ENCODE results near the gene MEGF6.

DNA sequence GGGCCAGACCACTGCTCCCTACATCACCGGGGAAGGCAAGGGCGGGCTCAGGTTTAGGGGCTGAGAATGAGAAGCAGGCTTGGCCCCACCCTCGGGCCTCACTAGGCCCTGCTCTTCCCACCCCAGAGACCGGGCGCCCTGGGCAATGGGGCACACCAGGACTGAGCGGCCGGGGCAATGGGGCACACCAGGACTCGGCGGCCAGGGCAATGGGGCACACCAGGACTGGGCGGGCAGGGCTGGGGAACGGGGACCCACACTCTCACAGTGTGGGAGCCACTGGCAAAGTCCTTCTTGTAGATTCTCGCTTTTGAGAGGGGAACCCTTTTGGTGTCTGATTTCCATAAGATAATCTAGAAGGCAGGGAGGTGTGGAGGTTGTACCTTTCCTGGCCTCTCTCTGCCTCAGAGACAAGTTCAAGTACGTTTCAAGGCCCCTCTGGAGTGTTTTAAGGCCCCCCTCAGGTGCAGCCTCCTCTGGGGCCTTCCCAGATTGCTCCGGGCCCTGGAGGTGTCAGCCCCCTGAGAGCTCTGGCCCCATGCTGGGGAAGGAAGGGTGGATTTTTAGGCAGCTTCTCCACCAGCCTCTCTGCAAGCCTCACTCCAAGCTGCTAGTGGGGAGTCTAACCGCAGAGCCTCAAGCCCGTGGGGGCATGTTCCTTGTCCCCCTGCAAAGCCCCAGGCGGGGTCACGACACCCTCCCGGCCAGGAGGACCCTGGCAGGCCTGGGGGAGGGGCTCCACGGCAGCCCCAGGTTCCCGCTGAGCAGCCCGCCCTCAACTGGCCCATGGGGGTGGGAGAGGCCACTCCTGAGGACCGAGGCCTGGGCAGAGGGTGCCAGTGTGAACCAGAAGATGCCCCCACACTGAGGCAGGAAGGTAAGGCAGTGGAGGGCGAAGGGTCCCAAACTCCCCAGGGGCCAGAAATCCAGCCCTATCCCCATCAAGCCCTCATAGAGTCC, 90.6 kb downstream of the MEGF6 start:
- TF ChIP-seq EZH2 (IDR thresholded peaks at IDR 0.05; ENCODE audit: low read length): no peak
- TF ChIP-seq, protein P1, sequence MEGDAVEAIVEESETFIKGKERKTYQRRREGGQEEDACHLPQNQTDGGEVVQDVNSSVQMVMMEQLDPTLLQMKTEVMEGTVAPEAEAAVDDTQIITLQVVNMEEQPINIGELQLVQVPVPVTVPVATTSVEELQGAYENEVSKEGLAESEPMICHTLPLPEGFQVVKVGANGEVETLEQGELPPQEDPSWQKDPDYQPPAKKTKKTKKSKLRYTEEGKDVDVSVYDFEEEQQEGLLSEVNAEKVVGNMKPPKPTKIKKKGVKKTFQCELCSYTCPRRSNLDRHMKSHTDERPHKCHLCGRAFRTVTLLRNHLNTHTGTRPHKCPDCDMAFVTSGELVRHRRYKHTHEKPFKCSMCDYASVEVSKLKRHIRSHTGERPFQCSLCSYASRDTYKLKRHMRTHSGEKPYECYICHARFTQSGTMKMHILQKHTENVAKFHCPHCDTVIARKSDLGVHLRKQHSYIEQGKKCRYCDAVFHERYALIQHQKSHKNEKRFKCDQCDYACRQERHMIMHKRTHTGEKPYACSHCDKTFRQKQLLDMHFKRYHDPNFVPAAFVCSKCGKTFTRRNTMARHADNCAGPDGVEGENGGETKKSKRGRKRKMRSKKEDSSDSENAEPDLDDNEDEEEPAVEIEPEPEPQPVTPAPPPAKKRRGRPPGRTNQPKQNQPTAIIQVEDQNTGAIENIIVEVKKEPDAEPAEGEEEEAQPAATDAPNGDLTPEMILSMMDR (optimal IDR thresholded peaks at IDR 0.05 in 1 of 3, IDR thresholded peaks at IDR 0.05 in 1 of 3, conservative IDR thresholded peaks at IDR 0.05 in 1 of 3; ENCODE audit: extremely low read depth in 1 of 3, insufficient read depth in 2 of 3, low read length in 3 of 3): no peak
